Left cardiac atrium (tissue), 4 donors: ENCODE data around the gene SSBP3. TPM values are rescaled to one million over a fixed set of nuclear protein-coding genes. Genes with fewer than 3 reads are reported as not detected.
A peak's percentile ranks its signal among the peaks of the same experiment; 100 is the strongest.

Source experiments
- ATAC-seq, 2 donors: fragments of 200-7000 bp; cut with Tn5 transposase; one replicate each; pipeline ENCODE4 v1.9.1; 2020; ENCODE audit warnings: mild to moderate bottlenecking in 2 of 2, moderate library complexity in 2 of 2
- DNase-seq: peaks from one replicate; pipeline ENCODE4 v3.0.0-alpha.2; 2020
- intact Hi-C, 2 donors: fragments of 100-400 bp; cut with DNase I; formaldehyde crosslinking; loops; one replicate each; pipeline versions ENCODE4 v1.14.1 to v1.15.1; 2022 to 2023
- total RNA-seq, 2 donors: library from RNA; stranded (reverse); fragmentation: NEBNext Ultra II Directional; extraction: Animal tissue kit (Norgen Biotek cat#: 25700); gene quantifications; one replicate each; pipeline ENCODE4 v1.2.1, GENCODE V29; 2021
- donor health status: DM: no; HTN: yes; CAD: no.
- donor health status: DM: no; HTN: yes; CAD: no; lungs with severe emphysema.
- donor health status: DM: yes; HTN: yes; CAD: no.
- donor health status: Dilated cardiomyopathy.

SSBP3 gene
- total RNA-seq, 2 donors from 2014 or later: 23.9 to 45.1 TPM

DNA sequence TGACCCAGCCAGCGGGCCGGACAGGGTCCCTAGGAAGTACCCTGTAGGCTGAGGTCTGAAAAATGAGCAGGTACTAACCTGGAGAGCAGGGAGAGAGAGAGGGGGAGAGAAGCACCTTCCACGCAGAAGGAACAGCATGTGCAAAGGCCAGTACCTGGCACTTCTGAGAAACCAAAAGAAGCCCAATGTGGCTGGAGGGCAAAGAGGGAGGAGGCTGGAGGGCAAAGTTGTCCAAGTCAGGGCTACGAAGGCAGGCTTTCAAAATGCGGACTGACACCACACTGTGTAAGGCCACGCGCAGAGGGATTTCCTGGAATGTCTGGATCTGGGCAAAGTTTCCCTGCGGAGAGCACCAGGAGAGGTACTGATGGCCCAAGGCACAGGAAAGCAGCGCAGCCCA lies 64.4 kb downstream of the SSBP3 start:
- intact Hi-C loops: no loop called here
- ATAC-seq: no peak

GRCh38 chr1:54340878-54341277 lies 65.3 kb downstream of the SSBP3 start:
- intact Hi-C loops: no loop called here
- ATAC-seq: no peak
- DNase-seq: no peak

More for the DNA sequence above, 64.4 kb downstream of the SSBP3 start:
- no peak for DNase-seq

- DNase-seq (no peak), ATAC-seq (no peak)
- intact Hi-C loops: no loop called here
These were observed 65.8 kb downstream of the SSBP3 start for GRCh38 chr1:54340434-54340833.

- no peak for ATAC-seq
- intact Hi-C loops: no loop called here
- DNase-seq: no peak
These were observed 67.1 kb downstream of the SSBP3 start for GRCh38 chr1:54339126-54339525.

GRCh38 chr1:54338464-54338863 lies 67.7 kb downstream of the SSBP3 start:
- intact Hi-C loops: no loop called here
- ATAC-seq (no peak), DNase-seq (no peak)

- intact Hi-C loops: no loop called here
- ATAC-seq (no peak), DNase-seq (no peak)
These were observed 68.3 kb downstream of the SSBP3 start for GRCh38 chr1:54337928-54338327.

GRCh38 chr1:54337034-54337433 lies 69.2 kb downstream of the SSBP3 start:
- ATAC-seq (no peak), DNase-seq (no peak)

GRCh38 chr1:54336116-54336515 lies 70.1 kb downstream of the SSBP3 start:
- no peak for ATAC-seq
- intact Hi-C loops: no loop called here
- no peak for DNase-seq

More at GRCh38 chr1:54337034-54337433, 69.2 kb downstream of the SSBP3 start:
- intact Hi-C loops: no loop called here

- intact Hi-C loops: no loop called here
- DNase-seq: peak; percentile 82
- ATAC-seq: peak; percentile 76 to 89
These were observed 70.5 kb downstream of the SSBP3 start for GRCh38 chr1:54335755-54336108.

DNA sequence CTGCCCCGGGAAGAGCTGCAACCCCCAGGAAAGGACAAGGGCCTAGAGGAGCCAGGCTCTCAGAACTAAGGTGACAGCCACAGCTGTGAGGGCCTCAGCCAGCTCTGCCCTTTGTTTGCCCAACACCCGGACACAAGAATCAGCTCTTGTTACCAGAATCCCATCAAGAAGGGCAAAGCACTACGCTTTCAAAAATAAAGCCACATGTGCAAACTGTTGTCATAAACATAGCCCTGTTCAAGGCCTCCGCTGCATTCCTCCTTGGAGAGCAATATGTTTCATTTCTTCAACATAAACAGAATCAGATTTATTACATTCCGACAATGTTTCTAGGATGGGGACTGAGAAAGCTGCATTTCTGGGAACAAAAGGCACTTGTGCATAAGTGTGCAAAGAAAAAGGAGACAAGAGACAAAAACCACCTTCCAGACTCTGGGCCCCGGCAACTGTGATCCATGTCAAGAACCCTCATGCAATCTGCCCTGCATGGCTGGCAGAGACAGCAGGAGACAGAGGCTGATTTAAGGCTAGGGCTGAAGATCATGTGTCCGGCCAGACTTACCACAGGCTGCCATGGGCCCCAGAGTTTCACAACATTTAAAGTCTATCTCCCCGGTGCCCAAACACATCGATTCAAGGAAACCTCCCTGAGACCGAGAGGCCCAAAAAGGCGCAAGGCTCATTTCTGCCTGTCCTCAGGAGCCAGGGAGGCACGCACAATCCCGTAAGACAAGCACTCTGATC lies 71.0 kb downstream of the SSBP3 start:
- intact Hi-C loops: no loop called here
- no peak for DNase-seq
- peak; percentile 20 to 49 for ATAC-seq

- ATAC-seq (peak in 1 of 2 donors; percentile 12), DNase-seq (peak; percentile 47)
- intact Hi-C loops: no loop called here
These were observed 73.2 kb downstream of the SSBP3 start for GRCh38 chr1:54332781-54333585.

DNA sequence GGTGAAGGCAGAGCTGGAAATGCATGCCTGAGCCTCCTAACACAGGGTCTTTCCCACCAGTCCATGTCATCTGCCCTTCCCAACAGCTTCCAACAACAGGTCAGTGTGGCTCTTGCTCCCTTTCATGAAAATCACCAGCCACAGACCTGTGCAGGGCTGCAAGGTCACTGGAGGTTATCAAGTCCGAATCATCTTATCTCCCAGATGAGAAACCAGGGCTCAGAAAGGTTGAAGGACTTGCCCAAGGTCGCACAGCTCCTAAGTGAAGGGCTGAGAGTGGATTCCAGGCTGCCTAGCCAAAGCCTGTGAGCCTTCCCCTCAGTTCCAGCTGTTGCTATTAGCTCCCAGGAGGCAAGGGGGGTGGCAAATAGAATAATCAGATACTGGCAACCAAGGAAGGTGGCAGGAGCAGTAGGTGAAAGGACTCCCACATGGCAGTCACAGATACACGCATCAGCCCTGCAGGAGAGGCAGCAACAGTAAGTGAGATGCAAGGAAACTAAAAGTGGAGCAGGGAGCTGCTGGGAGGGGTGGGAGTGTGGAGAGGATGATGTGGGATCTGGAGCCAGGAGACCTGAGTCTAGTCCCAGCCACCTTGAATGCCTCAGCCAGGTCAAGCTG lies 74.2 kb downstream of the SSBP3 start:
- DNase-seq: no peak
- intact Hi-C loops: no loop called here
- no peak for ATAC-seq

GRCh38 chr1:54331091-54331772 lies 75.0 kb downstream of the SSBP3 start:
- ATAC-seq (no peak), DNase-seq (no peak)
- intact Hi-C loops: no loop called here

- no peak for ATAC-seq
- no peak for DNase-seq
- intact Hi-C loops: loop anchor here in 1 of 2 donors (10.0 kb wide), 1 partner anchor 75 kb away; the partner anchor contains the start of gene SSBP3
These were observed 76.7 kb downstream of the SSBP3 start for GRCh38 chr1:54329312-54330003.

DNA sequence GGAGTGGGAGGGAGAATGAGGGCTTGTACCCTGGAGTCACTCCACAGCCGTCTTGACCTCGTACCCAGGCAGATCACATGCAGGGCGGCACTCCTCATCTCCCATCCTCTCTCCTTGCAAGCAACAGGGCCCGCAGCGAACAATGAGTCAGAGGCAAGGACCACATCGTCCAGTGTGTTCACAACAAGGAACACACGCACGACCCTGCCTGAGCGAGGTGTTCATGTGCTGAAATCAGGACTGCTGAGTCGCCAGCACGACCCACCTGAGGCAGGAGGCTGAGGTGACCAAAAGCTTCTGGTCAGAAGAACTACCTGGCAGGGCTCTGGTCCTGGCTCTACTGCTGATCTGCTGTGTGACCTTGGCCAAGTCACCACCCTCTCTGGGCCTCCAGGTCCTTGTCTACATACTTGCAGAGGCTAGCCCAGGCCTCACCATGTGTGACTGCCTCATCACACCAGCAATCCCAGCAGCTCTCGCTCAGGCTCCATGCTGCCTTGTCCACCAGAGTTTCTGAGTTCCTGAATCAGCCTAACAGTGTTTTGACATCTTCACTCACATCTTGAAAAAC lies 78.0 kb downstream of the SSBP3 start:
- ATAC-seq (no peak), DNase-seq (no peak)
- intact Hi-C loops: loop anchor here in 1 of 2 donors (10.0 kb wide), 1 partner anchor 77 kb away; the partner anchor contains the start of gene SSBP3

- DNase-seq (no peak), ATAC-seq (no peak)
- intact Hi-C loops: loop anchor here in 1 of 2 donors (10.0 kb wide), 1 partner anchor 77 kb away; the partner anchor contains the start of gene SSBP3
These were observed 78.7 kb downstream of the SSBP3 start for GRCh38 chr1:54327386-54328065.

GRCh38 chr1:54326543-54327385 lies 79.4 kb downstream of the SSBP3 start:
- DNase-seq (no peak), ATAC-seq (no peak)
- intact Hi-C loops: loop anchor here in 1 of 2 donors (10.0 kb wide), 1 partner anchor 78 kb away; the partner anchor contains the start of gene SSBP3
